Measurements from ENCODE around the gene ARMC10.

DNA sequence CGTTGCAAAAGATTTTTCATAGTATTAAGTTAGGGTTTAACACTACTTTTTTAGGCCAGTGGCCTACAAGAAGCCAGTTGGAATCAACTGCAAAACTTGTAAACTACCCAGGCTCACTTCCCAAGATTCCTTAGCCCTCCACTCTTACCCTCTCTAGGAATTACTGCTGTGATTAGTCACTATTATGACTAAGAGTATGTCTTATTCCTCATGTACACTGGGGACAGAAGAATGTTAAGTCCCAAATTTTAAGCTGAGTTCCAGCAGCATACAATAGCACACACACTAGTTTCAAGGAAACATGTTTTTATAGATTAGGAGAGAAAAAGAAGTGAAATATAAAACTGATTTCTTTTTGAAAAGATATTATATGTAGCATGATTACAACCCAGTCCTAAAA is 43.2 kb upstream of the ARMC10 start:
- no peak for TF ChIP-seq POLR2AphosphoS5 (IDR thresholded peaks at IDR 0.05; ENCODE audit: borderline replicate concordance, low read depth, low read length)
- TF ChIP-seq EZH2 (IDR thresholded peaks at IDR 0.05): no peak
- TF ChIP-seq FOXP2 (optimal IDR thresholded peaks at IDR 0.05; ENCODE audit: control extremely low read depth, extremely low read length, insufficient read depth): no peak
